H1 (cell line): ENCODE data around the gene ACKR3. TPM values are rescaled to one million over a fixed set of nuclear protein-coding genes. Genes with fewer than 3 reads are reported as not detected.

Experiments used
- BRCA1 ChIP-seq: IDR thresholded peaks from 2 replicates; pipeline ENCODE4 v1.6.1; 2012; ENCODE audit warnings: low read depth, low read length, improper control_type of control experiment
- CBX8 ChIP-seq: fragments of 300-800, 300-1000 bp; sonication (generic); IDR thresholded peaks from 2 replicates; pipeline ENCODE4 v1.7.1; 2016; ENCODE audit warnings: low read depth, low read length, borderline replicate concordance
- HDAC2 ChIP-seq, 2 experiments: fragments of 300-600 bp in 1 of 2; sonication (generic) in 1 of 2; IDR thresholded peaks; 2 replicates each; pipeline ENCODE4 v1.6.1; 2011 to 2012; ENCODE audit warnings: low read depth in 2 of 2, low read length in 2 of 2, mild to moderate bottlenecking in 2 of 2, moderate library complexity in 2 of 2, borderline replicate concordance in 1 of 2, inconsistent platforms in 1 of 2
- NRF1 ChIP-seq: IDR thresholded peaks from 2 replicates; pipeline ENCODE4 v1.6.1; 2011; ENCODE audit warnings: mild to moderate bottlenecking, low read depth, low read length, improper control_type of control experiment
- PHF8 ChIP-seq: fragments of 200-600 bp; sonication (generic); conservative IDR thresholded peaks from 2 replicates; pipeline ENCODE4 v1.7.1; 2012; ENCODE audit warnings: low read depth, mild to moderate bottlenecking, inconsistent platforms, low read length, moderate library complexity
- RBBP5 ChIP-seq: IDR thresholded peaks from 2 replicates; pipeline ENCODE4 v1.7.1; 2012; ENCODE audit warnings: low read depth, mild to moderate bottlenecking, inconsistent platforms, low read length, moderate library complexity, borderline replicate concordance
- RFX5 ChIP-seq: IDR thresholded peaks from 2 replicates; pipeline ENCODE4 v1.6.1; 2011; ENCODE audit warnings: low read depth, low read length, improper control_type of control experiment, borderline replicate concordance
- RNF2 ChIP-seq: fragments of 200-900, 300-1000 bp; sonication (generic); IDR thresholded peaks from 2 replicates; pipeline ENCODE4 v1.7.1; 2016; ENCODE audit warnings: borderline replicate concordance, low read depth, mild to moderate bottlenecking, antibody characterized with exemption, low read length; ENCODE audit not compliant: poor library complexity, severe bottlenecking; ENCODE audit errors: missing control alignments
- TCF12 ChIP-seq: IDR thresholded peaks from 2 replicates; pipeline ENCODE4 v1.6.1; 2011; ENCODE audit warnings: low read depth, mild to moderate bottlenecking, low read length
- polyA plus RNA-seq, 7 experiments: library from polyadenylated mRNA; depleted of rRNA in 3 of 7; stranded (reverse) in 5 of 7; unstranded in 2 of 7; fragments of >200 nt in 5 of 7; fragments of 200-250 nt in 2 of 7; gene quantifications; 1 replicate in 5 of 7; 2 replicates in 1 of 7; 4 replicates in 1 of 7; pipeline versions ENCODE4 v1.2.1 to v1.2.3, GENCODE V29; 2011 to 2013; ENCODE audit warnings: missing spikeins in 2 of 7, mixed read lengths in 2 of 7
- total RNA-seq: library from RNA; stranded (reverse); fragmentation: NEBNext Ultra II Directional; extraction: Animal tissue kit (Norgen Biotek cat#: 25700); gene quantifications from 2 replicates; pipeline ENCODE4 v1.2.1, GENCODE V29; 2021
- TF ChIP-seq, protein P1 (sequence below): fragments of 300-600 bp; sonication (generic); IDR thresholded peaks from 2 replicates; pipeline ENCODE4 v1.7.1; 2012; ENCODE audit warnings: low read length, moderate library complexity, mild to moderate bottlenecking, inconsistent platforms; ENCODE audit not compliant: insufficient replicate concordance

ACKR3 gene
- total and polyA plus RNA-seq, 2 of the 8 experiments (the other 6 are each of a cell fraction or from before 2014, with no cell fraction given) = 1.4 to 24.4 TPM

GRCh38 chr2:236619910-236620612, 50.4 kb downstream of the ACKR3 start (continued):
- TF ChIP-seq, protein P1, sequence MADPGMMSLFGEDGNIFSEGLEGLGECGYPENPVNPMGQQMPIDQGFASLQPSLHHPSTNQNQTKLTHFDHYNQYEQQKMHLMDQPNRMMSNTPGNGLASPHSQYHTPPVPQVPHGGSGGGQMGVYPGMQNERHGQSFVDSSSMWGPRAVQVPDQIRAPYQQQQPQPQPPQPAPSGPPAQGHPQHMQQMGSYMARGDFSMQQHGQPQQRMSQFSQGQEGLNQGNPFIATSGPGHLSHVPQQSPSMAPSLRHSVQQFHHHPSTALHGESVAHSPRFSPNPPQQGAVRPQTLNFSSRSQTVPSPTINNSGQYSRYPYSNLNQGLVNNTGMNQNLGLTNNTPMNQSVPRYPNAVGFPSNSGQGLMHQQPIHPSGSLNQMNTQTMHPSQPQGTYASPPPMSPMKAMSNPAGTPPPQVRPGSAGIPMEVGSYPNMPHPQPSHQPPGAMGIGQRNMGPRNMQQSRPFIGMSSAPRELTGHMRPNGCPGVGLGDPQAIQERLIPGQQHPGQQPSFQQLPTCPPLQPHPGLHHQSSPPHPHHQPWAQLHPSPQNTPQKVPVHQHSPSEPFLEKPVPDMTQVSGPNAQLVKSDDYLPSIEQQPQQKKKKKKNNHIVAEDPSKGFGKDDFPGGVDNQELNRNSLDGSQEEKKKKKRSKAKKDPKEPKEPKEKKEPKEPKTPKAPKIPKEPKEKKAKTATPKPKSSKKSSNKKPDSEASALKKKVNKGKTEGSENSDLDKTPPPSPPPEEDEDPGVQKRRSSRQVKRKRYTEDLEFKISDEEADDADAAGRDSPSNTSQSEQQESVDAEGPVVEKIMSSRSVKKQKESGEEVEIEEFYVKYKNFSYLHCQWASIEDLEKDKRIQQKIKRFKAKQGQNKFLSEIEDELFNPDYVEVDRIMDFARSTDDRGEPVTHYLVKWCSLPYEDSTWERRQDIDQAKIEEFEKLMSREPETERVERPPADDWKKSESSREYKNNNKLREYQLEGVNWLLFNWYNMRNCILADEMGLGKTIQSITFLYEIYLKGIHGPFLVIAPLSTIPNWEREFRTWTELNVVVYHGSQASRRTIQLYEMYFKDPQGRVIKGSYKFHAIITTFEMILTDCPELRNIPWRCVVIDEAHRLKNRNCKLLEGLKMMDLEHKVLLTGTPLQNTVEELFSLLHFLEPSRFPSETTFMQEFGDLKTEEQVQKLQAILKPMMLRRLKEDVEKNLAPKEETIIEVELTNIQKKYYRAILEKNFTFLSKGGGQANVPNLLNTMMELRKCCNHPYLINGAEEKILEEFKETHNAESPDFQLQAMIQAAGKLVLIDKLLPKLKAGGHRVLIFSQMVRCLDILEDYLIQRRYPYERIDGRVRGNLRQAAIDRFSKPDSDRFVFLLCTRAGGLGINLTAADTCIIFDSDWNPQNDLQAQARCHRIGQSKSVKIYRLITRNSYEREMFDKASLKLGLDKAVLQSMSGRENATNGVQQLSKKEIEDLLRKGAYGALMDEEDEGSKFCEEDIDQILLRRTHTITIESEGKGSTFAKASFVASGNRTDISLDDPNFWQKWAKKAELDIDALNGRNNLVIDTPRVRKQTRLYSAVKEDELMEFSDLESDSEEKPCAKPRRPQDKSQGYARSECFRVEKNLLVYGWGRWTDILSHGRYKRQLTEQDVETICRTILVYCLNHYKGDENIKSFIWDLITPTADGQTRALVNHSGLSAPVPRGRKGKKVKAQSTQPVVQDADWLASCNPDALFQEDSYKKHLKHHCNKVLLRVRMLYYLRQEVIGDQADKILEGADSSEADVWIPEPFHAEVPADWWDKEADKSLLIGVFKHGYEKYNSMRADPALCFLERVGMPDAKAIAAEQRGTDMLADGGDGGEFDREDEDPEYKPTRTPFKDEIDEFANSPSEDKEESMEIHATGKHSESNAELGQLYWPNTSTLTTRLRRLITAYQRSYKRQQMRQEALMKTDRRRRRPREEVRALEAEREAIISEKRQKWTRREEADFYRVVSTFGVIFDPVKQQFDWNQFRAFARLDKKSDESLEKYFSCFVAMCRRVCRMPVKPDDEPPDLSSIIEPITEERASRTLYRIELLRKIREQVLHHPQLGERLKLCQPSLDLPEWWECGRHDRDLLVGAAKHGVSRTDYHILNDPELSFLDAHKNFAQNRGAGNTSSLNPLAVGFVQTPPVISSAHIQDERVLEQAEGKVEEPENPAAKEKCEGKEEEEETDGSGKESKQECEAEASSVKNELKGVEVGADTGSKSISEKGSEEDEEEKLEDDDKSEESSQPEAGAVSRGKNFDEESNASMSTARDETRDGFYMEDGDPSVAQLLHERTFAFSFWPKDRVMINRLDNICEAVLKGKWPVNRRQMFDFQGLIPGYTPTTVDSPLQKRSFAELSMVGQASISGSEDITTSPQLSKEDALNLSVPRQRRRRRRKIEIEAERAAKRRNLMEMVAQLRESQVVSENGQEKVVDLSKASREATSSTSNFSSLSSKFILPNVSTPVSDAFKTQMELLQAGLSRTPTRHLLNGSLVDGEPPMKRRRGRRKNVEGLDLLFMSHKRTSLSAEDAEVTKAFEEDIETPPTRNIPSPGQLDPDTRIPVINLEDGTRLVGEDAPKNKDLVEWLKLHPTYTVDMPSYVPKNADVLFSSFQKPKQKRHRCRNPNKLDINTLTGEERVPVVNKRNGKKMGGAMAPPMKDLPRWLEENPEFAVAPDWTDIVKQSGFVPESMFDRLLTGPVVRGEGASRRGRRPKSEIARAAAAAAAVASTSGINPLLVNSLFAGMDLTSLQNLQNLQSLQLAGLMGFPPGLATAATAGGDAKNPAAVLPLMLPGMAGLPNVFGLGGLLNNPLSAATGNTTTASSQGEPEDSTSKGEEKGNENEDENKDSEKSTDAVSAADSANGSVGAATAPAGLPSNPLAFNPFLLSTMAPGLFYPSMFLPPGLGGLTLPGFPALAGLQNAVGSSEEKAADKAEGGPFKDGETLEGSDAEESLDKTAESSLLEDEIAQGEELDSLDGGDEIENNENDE = no peak
- TF ChIP-seq RBBP5 (no peak), HDAC2 (IDR thresholded peaks at IDR 0.05; ENCODE audit: borderline replicate concordance in 1 of 2, low read depth in 2 of 2, low read length in 2 of 2) (no peak), RNF2 (no peak), BRCA1 (no peak), RFX5 (no peak), PHF8 (no peak), NRF1 (no peak), TCF12 (no peak), CBX8 (no peak)
